ENCODE measurements around the gene SMC1A. TPM values are rescaled to one million over a fixed set of nuclear protein-coding genes. Genes with fewer than 3 reads are reported as not detected.

SMC1A gene
- total and polyA plus RNA-seq, 2 of the 8 experiments (the other 6 are each of a cell fraction or from before 2014, with no cell fraction given): 22.2 to 98.1 TPM

GRCh38 chrX:53447441-53447840 lies 25.0 kb upstream of the SMC1A start:
- FAIRE-seq: no peak
- Histone ChIP-seq H3K18ac (ENCODE audit: extremely low read depth, low read length) (no peak overlapping the region), H3K27ac (ENCODE audit: low read depth, low read length) (no peak overlapping the region), H4K91ac (replicated peaks; ENCODE audit: insufficient read length, low read length) (no peak overlapping the region), H2BK12ac (ENCODE audit: low read depth, low read length) (no peak overlapping the region), H3K36me3 (ENCODE audit: control insufficient read depth in 2 of 4, insufficient read depth in 4 of 4, low read length in 3 of 4) (no peaks in the 10 kb centered on the region), H3K79me1 (ENCODE audit: low read depth, low read length) (no peaks in the 10 kb centered on the region), H2AFZ (ENCODE audit: low read length) (no peak overlapping the region), H3K4me3 (ENCODE audit: extremely low read depth in 1 of 4, insufficient read depth in 2 of 4, low read depth in 3 of 4, low read length in 4 of 4) (no peak overlapping the region), H3K23ac (ENCODE audit: insufficient read length) (no peak overlapping the region), H4K20me1 (replicated peaks in 1 of 2; ENCODE audit: control insufficient read depth in 1 of 2, insufficient read depth in 2 of 2, low read length in 2 of 2) (no peaks in the 10 kb centered on the region), H3K4me1 (replicated peaks in 1 of 4; ENCODE audit: control insufficient read depth in 3 of 4, insufficient read depth in 4 of 4, low read length in 3 of 4) (no peaks in the 10 kb centered on the region), H3K9ac (replicated peaks in 1 of 4; ENCODE audit: extremely low read depth in 1 of 4, low read depth in 3 of 4, low read length in 3 of 4) (no peak overlapping the region), H3K4ac (replicated peaks; ENCODE audit: insufficient read length, low read depth, low read length) (no peak overlapping the region), H3K79me2 (ENCODE audit: control insufficient read depth in 1 of 2, insufficient read depth in 2 of 2, low read length in 2 of 2) (no peaks in the 10 kb centered on the region), H3K23me2 (ENCODE audit: low read depth, low read length) (no peaks in the 10 kb centered on the region), H4K5ac (ENCODE audit: insufficient read length, low read depth, low read length) (no peak overlapping the region), H2BK15ac (ENCODE audit: low read length) (no peak overlapping the region), H3K14ac (ENCODE audit: insufficient read length) (no peak overlapping the region), H3K4me2 (ENCODE audit: insufficient read depth in 1 of 2, low read depth in 2 of 2, low read length in 2 of 2) (no peak overlapping the region), H3K27me3 (replicated peaks in 1 of 4; ENCODE audit: control insufficient read depth in 3 of 4, extremely low read depth in 1 of 4, insufficient read depth in 3 of 4, low read length in 3 of 4) (no peaks in the 10 kb centered on the region; a peak in 1 of 7 replicates), H2BK5ac (ENCODE audit: low read depth, low read length) (no peak overlapping the region), H3K9me3 (ENCODE audit: insufficient read depth in 2 of 2, low read depth in 1 of 2, low read length in 1 of 2) (no peaks in the 10 kb centered on the region), H4K8ac (ENCODE audit: extremely low read depth, insufficient read depth, low read length) (no peak overlapping the region), H2AK5ac (ENCODE audit: low read depth, low read length) (no peak overlapping the region), H3K56ac (replicated peaks; ENCODE audit: insufficient read length, low read depth, low read length) (no peak overlapping the region), H2BK120ac (replicated peaks; ENCODE audit: low read depth, low read length) (no peak overlapping the region), H2BK20ac (ENCODE audit: low read length) (no peak overlapping the region)
- CTCF ChIA-PET (ENCODE audit: partially characterized antibody): interaction anchor here (0.7 to 4.5 kb wide), 11 partner anchors 11 to 213 kb away, joined by 3 to 36 read pairs (median 4); partner anchors contain the start of genes RIBC1 and SMC1A
- POLR2A ChIA-PET (ENCODE audit: partially characterized antibody): no interaction called here
- no peak for DNase-seq (ENCODE audit: low read depth in 1 of 2, low spot score in 2 of 2)
- WGBS, 2 experiments (ENCODE audit: extremely low coverage in 1 of 2, insufficient coverage in 1 of 2, insufficient read length in 1 of 2, insufficient replicate concordance in 2 of 2, low coverage in 1 of 2, low lambda C conversion rate in 2 of 2, missing lambda C conversion rate in 1 of 2): 80% methylated on average over 2 of the region's 2 CpGs; no CpG with 5 or more reads in 1 of the 2 experiments
- TF ChIP-seq, protein P1, sequence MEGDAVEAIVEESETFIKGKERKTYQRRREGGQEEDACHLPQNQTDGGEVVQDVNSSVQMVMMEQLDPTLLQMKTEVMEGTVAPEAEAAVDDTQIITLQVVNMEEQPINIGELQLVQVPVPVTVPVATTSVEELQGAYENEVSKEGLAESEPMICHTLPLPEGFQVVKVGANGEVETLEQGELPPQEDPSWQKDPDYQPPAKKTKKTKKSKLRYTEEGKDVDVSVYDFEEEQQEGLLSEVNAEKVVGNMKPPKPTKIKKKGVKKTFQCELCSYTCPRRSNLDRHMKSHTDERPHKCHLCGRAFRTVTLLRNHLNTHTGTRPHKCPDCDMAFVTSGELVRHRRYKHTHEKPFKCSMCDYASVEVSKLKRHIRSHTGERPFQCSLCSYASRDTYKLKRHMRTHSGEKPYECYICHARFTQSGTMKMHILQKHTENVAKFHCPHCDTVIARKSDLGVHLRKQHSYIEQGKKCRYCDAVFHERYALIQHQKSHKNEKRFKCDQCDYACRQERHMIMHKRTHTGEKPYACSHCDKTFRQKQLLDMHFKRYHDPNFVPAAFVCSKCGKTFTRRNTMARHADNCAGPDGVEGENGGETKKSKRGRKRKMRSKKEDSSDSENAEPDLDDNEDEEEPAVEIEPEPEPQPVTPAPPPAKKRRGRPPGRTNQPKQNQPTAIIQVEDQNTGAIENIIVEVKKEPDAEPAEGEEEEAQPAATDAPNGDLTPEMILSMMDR (IDR thresholded peaks at IDR 0.05; ENCODE audit: control extremely low read depth in 1 of 3, insufficient read depth in 1 of 3, low read depth in 1 of 3, low read length in 3 of 3): no peak
- TF ChIP-seq SAP30 (IDR thresholded peaks at IDR 0.05; ENCODE audit: insufficient read depth, insufficient replicate concordance, low read length): no peak
- TF ChIP-seq MAX (IDR thresholded peaks at IDR 0.05): no peak
- no peak for TF ChIP-seq YY1 (IDR thresholded peaks at IDR 0.05; ENCODE audit: low read depth, low read length)
- no peak for TF ChIP-seq CREB1 (IDR thresholded peaks at IDR 0.05)
- no peak for TF ChIP-seq TAF7 (optimal IDR thresholded peaks at IDR 0.05; ENCODE audit: borderline replicate concordance, low read depth, low read length)
- TF ChIP-seq SIX5 (IDR thresholded peaks at IDR 0.05; ENCODE audit: low read depth, low read length): no peak
